Hematopoietic multipotent progenitor cell treated with erythropoietin and hydrocortisone succinate and interleukin-3 and kit ligand, for 15 days (in vitro differentiated cells): ENCODE measurements around the gene CPT2.

Experiments used
- DNase-seq: peaks from one replicate; pipeline ENCODE4 v3.0.0-alpha.2; 2015; ENCODE audit warnings: low spot score

Gene CPT2

GRCh38 chr1:53196485-53197290 is at the start of gene CPT2:
Gene CPT2 (plus strand): TSS chr1:53196824. CDS start chr1:53196944, 120 bp downstream.
- DNase-seq: peak; percentile 86

GRCh38 chr1:53147174-53147573 is 49.5 kb upstream of the CPT2 start:
- DNase-seq: no peak

DNA sequence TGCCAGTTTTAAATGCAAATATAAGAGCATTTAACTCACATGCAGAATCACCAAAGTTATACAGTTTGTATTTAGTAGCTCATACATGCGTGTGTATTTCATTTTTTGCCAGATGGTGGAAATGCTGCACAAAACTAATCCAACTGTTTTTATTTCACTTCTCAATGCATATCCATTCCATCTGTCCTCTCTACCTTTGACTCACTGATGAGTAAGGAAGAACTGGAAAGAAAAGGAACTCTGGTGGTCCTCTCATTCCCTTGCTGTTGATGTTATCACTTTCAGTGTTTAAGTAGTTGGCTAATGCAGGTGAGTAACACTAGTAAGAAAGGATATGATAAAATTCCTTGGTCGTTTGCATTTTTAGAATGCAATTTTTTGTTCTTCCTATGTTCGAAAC is 48.5 kb upstream of the CPT2 start:
- DNase-seq: no peak

- DNase-seq: no peak
These were observed 42.9 kb upstream of the CPT2 start for GRCh38 chr1:53153752-53154151.

- DNase-seq: no peak
These were observed 41.7 kb upstream of the CPT2 start for GRCh38 chr1:53154859-53155438.

- DNase-seq: no peak
These were observed 41.1 kb upstream of the CPT2 start for GRCh38 chr1:53155534-53155933.

- no peak for DNase-seq
These were observed 40.7 kb upstream of the CPT2 start for GRCh38 chr1:53155945-53156344.

DNA sequence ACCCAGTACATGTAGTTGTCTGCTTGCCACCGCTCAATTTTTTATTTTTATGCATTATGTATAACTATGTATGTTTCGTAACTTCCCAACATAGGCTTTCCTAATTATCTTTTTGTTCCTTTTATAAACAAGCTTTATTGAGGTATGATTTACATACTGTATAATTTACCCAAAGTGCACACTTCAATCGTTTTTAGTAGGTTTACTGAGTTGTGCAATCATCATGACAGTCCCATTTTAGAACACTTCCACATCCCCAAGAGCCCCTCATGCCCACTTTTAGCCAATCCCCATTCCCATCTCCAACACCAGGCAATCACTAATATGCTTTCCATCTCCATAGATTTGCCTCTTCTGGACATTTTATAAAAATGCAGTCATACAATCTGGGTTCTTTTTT is 39.8 kb upstream of the CPT2 start:
- no peak for DNase-seq

GRCh38 chr1:53158900-53159299 is 37.7 kb upstream of the CPT2 start:
- no peak for DNase-seq

DNA sequence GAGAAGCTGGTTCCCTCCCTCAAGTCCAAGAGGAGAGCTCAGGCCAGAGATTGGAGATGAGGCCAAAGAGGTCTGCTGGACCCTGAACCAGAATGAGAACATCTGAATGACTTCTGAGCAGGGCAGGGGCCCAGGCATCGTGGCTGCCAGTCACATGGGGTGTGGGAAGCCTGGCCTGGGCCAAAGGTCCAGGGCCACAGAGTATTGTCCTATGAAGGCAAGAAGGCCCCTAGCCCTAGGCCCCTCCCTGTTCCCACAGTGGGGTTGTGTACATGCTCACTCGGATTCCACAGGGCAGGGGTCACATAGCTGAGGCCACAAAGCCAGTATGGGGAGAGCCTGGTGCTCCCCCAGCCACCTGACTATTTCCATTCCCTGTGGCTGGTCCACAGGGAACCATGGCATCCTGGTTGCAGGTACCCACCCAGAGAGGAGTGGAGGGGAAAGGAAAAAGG is 35.7 kb upstream of the CPT2 start:
- no peak for DNase-seq

- no peak for DNase-seq
These were observed 34.0 kb upstream of the CPT2 start for GRCh38 chr1:53162621-53163020.

GRCh38 chr1:53163291-53163768 is 33.3 kb upstream of the CPT2 start:
- no peak for DNase-seq

DNA sequence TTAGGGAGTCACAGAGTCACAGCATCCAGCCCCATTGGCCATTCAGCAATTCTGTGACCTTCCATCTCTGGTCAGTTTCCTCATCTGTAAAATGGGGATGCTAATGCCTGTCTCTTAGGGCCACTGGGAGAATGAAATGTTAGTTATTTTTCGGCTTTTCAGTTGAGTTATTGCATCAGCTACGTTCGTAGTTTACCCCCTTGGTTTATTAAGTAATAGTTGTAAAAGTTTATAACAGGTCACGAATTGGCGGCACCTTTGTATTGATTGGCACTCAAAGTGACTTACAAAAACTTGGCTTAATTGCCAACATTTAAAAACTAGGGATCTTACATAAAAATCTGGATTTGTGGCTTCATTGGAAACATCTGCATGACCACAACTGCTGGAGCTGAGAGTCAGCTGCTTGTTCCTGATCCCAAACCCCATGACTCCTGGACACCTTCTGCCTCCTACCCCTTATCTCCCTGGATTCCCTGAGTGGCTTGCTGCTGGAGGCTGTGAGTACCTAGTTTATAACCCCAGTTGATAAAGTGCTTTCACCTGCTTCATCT is 31.1 kb upstream of the CPT2 start:
- no peak for DNase-seq

GRCh38 chr1:53166366-53166765 is 30.3 kb upstream of the CPT2 start:
- DNase-seq: no peak

GRCh38 chr1:53166912-53167311 is 29.7 kb upstream of the CPT2 start:
- no peak for DNase-seq

DNA sequence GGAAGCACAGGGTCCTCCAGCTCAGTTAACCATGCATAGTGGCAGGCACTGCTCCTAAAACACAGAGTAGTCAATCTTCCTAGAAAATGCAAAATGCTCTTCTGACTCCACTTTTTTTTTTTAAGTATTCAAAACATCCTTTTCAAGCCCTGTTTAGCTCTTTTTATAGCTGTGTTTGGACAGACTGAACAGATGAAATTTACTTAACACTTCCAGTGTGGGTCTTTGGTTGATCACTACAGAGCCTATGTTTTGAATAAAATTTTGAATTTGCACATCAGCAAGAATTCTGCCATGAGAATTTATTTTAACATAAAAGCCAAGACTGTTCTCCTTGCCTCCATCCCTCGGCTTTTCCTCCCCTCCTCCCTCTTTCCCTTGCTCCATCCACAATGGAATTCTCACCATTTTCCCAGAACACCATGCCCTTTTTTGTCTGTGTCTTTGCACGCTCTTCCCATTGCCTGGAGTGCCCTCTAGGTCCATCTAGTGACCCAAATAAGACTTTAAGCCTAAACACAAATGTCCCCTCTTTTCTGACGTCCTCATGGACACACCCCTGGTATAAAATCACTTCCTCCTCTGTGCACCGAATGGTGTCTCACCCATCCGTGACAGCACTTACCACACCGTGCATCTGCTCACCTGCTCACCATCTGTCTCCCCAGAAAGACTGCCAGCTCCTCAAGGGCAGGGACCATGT is 24.0 kb upstream of the CPT2 start:
- DNase-seq: no peak

GRCh38 chr1:53174971-53175913 is 21.4 kb upstream of the CPT2 start:
- DNase-seq: no peak

GRCh38 chr1:53176452-53177208 is 20.0 kb upstream of the CPT2 start:
- no peak for DNase-seq

DNA sequence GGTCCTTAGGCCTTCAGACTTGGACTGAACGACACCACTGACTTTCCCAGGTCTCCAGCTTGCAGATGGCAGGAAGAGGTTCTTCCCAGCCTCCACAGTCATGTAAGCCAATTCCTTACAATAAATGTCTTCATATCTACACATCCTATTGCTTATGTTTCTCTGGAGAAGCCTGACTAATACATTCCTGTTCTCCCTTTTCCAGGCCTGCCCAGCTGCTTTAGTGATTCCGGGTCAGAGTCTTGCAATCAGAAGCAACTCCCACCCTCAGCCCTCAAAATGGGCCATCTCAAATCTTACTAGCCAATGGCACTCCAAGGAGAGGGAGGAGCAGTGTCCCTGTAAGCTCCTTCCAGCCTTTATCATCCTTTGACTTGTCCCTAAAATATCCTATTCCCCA is 16.4 kb upstream of the CPT2 start:
- DNase-seq: no peak

DNA sequence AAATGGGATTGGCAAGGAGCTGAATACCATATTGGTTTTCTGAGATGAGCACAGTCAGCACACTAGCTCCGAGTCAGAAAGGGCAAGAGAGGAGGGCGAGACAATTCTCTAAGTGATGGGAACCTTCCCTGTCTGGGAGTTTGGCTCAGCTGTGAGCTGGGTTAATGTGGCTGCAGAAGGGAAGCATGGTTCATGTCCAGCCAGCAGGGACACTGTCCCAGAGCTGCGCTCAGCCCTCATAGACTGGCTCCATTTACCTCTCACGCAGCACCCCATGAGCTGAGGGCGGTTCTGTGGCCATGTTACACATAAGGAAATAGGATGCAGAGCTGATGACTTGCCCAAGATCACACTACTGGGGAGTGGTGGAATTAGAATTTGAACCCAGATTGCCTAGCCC is 15.7 kb upstream of the CPT2 start:
- DNase-seq: no peak

DNA sequence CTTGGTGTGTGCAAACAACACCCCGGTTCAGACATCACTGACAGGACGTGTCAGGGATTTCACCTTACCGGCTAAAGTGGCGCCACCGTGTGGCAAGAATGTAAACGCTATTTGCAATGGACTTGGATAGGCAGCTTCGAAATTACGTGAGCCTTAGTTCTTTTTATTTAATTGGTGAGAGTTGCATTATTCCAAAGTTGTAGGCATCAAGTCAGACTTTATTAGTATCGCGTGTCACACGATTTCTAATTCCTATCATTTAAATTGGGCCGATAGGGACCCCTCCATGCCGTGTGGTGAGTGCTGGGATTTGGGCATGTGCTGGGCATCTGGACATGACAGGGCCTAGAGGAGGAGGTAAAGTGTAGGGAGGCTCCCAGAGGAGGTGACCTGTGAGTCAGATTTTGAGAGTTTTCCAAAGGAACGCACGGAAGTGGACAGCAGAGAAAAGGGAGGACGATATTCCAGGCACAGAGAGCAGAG is 14.5 kb upstream of the CPT2 start:
- DNase-seq: peak; percentile 84
